ENCODE results near the gene IL10RA. TPM values are rescaled to one million over a fixed set of nuclear protein-coding genes. Genes with fewer than 3 reads are reported as not detected.

IL10RA gene
- 0.02 to 0.21 TPM (median 0.07 TPM) in 4 of 5 replicates, not detected in the other for total RNA-seq (2022; extraction: Qiagen RNA extraction)

DNA sequence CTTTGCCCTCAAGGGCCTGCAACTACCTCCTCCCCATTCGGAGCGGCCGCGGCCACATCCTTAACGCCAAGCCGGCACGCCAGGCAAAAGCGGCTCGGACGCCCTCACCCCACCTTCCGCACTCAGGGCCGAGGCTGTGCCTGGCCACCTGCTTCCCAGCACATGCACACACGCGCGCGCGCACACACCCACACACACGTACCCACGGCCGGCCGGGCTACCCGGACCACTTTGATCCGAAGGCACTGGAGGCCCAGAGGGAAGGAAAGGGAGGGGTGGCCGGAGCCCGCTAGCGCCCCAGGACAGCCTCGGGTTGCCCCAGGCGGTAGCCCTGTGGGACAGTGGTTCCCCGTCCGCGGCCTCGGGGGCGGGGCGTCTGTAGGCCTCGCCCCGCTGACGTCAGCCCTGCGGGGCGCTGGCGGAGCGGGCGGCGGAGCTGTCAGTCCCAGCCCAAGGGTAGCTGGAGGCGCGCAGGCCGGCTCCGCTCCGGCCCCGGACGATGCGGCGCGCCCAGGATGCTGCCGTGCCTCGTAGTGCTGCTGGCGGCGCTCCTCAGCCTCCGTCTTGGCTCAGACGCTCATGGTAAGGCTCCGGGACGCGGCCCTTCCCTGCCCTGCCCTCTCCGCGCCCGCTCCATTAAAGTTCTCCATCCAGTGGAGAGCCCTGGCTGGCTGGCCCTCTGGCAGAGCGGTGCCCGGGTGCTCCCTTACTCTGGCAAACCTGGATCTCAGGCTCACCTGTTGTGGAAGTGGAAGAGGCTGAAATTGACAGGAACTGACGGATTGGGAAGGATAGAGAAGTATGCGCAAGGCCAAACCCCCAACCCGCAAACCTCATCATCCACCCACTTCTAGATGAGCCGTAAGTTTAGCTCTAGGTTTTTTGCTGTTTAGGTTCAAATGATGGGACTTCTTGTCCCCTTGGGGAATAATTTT, at the start of gene IL10RA:
IL10RA (plus strand) TSS at position 442 of the 935 bp plus-strand sequence; CDS start at position 516, 74 bp downstream.

Other genes with a start within 250 kb of the IL10RA start
- gene DSCAML1, start 189.2 kb upstream of the IL10RA start, total RNA-seq (2022; extraction: Qiagen RNA extraction), result 0.12 to 0.39 TPM (median 0.20 TPM) in 5 replicates
- gene FXYD2, start 161.7 kb upstream of the IL10RA start, total RNA-seq (2022; extraction: Qiagen RNA extraction), result 14.8 to 23.6 TPM (median 18.3 TPM) in 5 replicates
- 0.20 to 0.52 TPM (median 0.29 TPM) in 5 replicates for gene FXYD6, start 109.7 kb upstream of the IL10RA start, total RNA-seq (2022; extraction: Qiagen RNA extraction)
- not detected in 5 replicates for gene TMPRSS13, start 57.0 kb upstream of the IL10RA start, total RNA-seq (2022; extraction: Qiagen RNA extraction)
- not detected in 5 replicates for gene TMPRSS4, start 90.7 kb downstream of the IL10RA start, total RNA-seq (2022; extraction: Qiagen RNA extraction)
- gene SMIM35, start 100.6 kb downstream of the IL10RA start, total RNA-seq (2022; extraction: Qiagen RNA extraction), result not detected in 5 replicates
- 0.03 to 0.08 TPM (median 0.07 TPM) in 5 replicates for gene SCN4B, start 166.4 kb downstream of the IL10RA start, total RNA-seq (2022; extraction: Qiagen RNA extraction)
- gene SCN2B, start 190.2 kb downstream of the IL10RA start, total RNA-seq (2022; extraction: Qiagen RNA extraction), result not detected in 5 replicates
- not detected in 5 replicates for gene JAML, start 238.6 kb downstream of the IL10RA start, total RNA-seq (2022; extraction: Qiagen RNA extraction)